Glutamatergic neuron (in vitro differentiated cells): ENCODE measurements around the gene TMEM167A. TPM values are rescaled to one million over a fixed set of nuclear protein-coding genes. Genes with fewer than 3 reads are reported as not detected.

ENCODE experiments used
- DNase-seq: peaks from one replicate; pipeline ENCODE4 v3.0.0; 2022
- H3K27ac Mint-ChIP-seq: one replicate; pipeline ENCODE4 v1.8.0; 2020; ENCODE audit warnings: mild to moderate bottlenecking, mixed read lengths, inconsistent platforms; ENCODE audit not compliant: unreplicated experiment
- H3K27me3 Mint-ChIP-seq: one replicate; pipeline ENCODE4 v1.8.0; 2020; ENCODE audit warnings: mild to moderate bottlenecking, moderate library complexity, mixed read lengths, inconsistent platforms; ENCODE audit not compliant: unreplicated experiment
- H3K36me3 Mint-ChIP-seq: one replicate; pipeline ENCODE4 v1.8.0; 2020; ENCODE audit warnings: mild to moderate bottlenecking, mixed read lengths, inconsistent platforms; ENCODE audit not compliant: unreplicated experiment
- H3K4me1 Mint-ChIP-seq: one replicate; pipeline ENCODE4 v1.8.0; 2020; ENCODE audit warnings: mild to moderate bottlenecking, low read depth, mixed read lengths, inconsistent platforms; ENCODE audit not compliant: unreplicated experiment
- H3K4me3 Mint-ChIP-seq: one replicate; pipeline ENCODE4 v1.8.0; 2020; ENCODE audit warnings: mild to moderate bottlenecking, mixed read lengths, inconsistent platforms; ENCODE audit not compliant: unreplicated experiment
- H3K9me3 Mint-ChIP-seq: one replicate; pipeline ENCODE4 v1.8.0; 2020; ENCODE audit warnings: mild to moderate bottlenecking, moderate library complexity, mixed read lengths, inconsistent platforms; ENCODE audit not compliant: unreplicated experiment
- CTCF ChIP-seq: fragments of 200-600 bp; sonication (generic); IDR thresholded peaks from one replicate; pipeline ENCODE4 v1.5.0; 2021; ENCODE audit not compliant: partially characterized antibody, unreplicated experiment
- total RNA-seq: library from RNA; stranded (reverse); fragmentation: NEBNext Ultra II Directional; extraction: Animal tissue kit (Norgen Biotek cat#: 25700); gene quantifications from one replicate; pipeline ENCODE4 v1.2.1, GENCODE V29; 2021; ENCODE audit not compliant: unreplicated experiment

Gene TMEM167A
- total RNA-seq, 1 donor from 2014 or later = 145 TPM

GRCh38 chr5:83007755-83008154 is 69.4 kb downstream of the TMEM167A start:
- Mint-ChIP-seq H3K4me3 (no peak overlapping the region), H3K4me1 (peaks cover 19% of the 10 kb centered on the region), H3K27ac (no peak overlapping the region), H3K9me3 (no peaks in the 10 kb centered on the region), H3K27me3 (no peaks in the 10 kb centered on the region), H3K36me3 (peaks cover 4% of the 10 kb centered on the region)
- DNase-seq = no peak
- no peak for TF ChIP-seq CTCF

- no peak overlapping the region for H3K27ac Mint-ChIP-seq
- TF ChIP-seq CTCF = no peak
- H3K27me3 Mint-ChIP-seq = no peaks in the 10 kb centered on the region
- DNase-seq = no peak
- peaks cover 4% of the 10 kb centered on the region for H3K36me3 Mint-ChIP-seq
- no peak overlapping the region for H3K4me3 Mint-ChIP-seq
- peaks cover 24% of the 10 kb centered on the region for H3K4me1 Mint-ChIP-seq
- H3K9me3 Mint-ChIP-seq = no peaks in the 10 kb centered on the region
These were observed 70.4 kb downstream of the TMEM167A start for GRCh38 chr5:83006683-83007283.

- peaks cover 40% of the 10 kb centered on the region for H3K4me1 Mint-ChIP-seq
- no peak for DNase-seq
- no peak overlapping the region for H3K27ac Mint-ChIP-seq
- H3K9me3 Mint-ChIP-seq = no peaks in the 10 kb centered on the region
- no peaks in the 10 kb centered on the region for H3K36me3 Mint-ChIP-seq
- peak overlapping the region; percentile 26 for H3K4me3 Mint-ChIP-seq
- no peaks in the 10 kb centered on the region for H3K27me3 Mint-ChIP-seq
- no peak for TF ChIP-seq CTCF
These were observed 73.4 kb downstream of the TMEM167A start for GRCh38 chr5:83003791-83004190.

Other genes with a start within 250 kb of the TMEM167A start
- 5.9 TPM for gene XRCC4, start 153 bp upstream of the TMEM167A start, total RNA-seq